GM21515 (cell line): ENCODE results near the gene FBXW8.

Experiments used
- ATAC-seq: cut with Tn5 transposase; IDR thresholded peaks from one replicate; pipeline ENCODE4 v1.9.1; 2021; ENCODE audit not compliant: unreplicated experiment

Gene FBXW8

GRCh38 chr12:116990971-116991966 is 80.5 kb downstream of the FBXW8 start:
- no peak for ATAC-seq

DNA sequence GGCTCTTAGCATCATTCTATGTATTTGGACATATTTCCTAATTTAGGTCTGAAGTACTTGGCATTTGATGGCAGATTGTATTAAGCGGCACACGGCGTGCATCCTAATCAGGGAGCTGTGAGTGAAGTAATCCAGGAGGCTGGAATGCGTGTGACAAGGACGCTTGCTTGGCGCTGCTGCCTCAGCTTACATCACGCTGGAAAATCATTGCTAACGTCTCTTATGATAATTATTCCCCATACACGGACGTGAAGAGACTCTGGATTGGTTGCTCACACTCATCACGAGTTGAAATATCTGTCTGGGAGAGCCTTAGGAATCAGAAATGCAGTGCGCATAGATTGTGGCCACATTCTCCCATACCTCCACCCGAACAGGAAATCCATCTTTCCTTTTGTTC is 85.3 kb downstream of the FBXW8 start:
- no peak for ATAC-seq

DNA sequence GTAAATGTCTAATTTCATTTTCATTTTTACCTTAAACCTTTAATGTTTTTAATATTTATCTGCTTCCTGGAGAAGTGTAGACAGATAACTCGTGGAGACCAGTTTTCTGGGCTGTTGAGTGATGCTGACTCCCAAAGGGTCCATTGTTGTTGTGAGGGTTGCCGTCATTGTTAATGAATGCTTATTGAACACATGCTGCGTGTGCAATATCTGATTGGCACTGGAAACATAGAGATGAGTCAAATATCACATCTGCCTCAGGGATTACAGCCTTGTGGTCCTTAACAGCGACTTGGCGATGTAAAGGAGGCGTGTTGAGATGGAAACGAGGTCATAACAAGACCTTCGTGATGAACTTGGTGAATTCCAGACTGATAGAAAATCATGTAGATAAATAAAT is 85.9 kb downstream of the FBXW8 start:
- no peak for ATAC-seq

DNA sequence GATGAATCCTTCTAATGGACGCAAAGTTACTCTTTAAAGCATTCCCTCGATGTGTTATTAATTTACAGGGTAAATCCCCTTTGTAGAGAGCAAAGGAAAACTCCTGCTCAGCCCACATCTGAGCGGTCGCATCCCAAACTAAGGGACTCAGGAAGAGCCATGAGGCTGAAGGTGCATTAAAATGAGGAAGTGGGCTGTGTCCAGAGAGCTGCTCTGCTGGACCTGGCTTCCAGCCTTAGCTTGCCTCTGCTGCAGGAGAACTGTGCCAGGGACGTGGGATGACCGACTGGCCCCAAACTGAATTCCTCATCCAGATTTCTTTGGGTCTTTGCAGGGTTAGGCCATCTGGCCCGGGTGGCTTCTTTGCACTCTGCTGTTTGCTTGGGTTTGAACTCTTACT is 88.3 kb downstream of the FBXW8 start:
- no peak for ATAC-seq

- no peak for ATAC-seq
Measured at GRCh38 chr12:117000316-117000715, 89.6 kb downstream of the FBXW8 start.

DNA sequence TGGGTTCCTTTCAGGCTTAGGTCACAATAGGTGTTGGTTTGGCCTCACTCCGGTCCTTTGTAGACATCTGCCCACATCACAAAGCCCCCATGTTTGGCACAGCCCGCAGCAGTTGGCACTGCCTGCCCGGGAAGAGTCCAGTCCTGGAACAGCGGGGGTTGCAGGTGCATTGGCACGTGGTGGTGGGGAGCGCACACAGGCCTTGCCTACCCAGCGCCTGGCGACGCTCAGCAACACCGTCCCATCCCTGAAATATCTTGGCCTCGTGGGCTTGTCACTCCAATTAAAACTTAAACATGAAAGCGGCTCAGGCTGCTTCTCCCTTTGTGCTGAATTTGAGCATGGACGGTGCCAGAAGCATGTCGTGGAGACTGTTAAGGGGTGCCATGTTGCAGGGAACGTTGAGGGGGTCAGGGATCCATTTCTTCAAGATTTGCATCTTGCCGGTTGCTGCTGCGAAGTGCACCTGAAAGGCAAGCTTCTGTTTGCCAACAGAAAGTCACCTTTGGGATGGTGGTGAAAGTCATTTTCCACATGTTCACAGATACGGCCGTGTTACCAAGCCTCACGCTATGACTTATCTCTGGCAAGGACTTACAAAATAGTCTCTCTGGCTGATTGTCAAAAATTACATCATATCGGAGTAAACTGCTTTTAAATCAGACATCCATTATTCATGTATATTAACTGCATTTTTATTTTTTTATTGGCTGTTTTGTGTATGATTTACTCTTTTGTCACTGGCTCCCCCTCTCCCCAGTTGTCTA is 91.5 kb downstream of the FBXW8 start:
- ATAC-seq = no peak

DNA sequence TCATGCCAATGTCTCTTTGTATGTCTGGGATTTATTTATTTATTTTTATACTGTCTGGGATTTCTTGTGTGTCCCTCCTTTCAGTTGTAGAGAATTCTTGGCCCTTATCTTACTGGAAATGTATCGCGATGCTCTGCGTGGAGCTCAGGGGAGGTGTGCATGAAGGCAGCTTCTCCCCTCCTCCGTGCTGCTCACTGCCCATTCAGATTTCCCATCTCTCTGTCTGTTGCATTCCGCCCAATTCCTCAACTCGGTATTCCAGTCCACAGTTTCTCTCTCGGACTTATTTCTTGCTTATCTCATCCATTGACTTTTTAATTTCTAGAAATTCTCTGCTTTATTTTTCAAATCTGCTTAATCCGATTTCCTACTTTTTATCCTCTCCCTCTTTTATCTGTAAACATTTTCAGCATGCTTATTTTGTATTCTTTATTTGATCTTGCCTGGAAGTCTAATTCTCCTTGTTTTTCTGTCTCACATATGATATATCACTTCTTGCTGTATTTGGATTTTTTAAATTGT is 93.2 kb downstream of the FBXW8 start:
- ATAC-seq = no peak

DNA sequence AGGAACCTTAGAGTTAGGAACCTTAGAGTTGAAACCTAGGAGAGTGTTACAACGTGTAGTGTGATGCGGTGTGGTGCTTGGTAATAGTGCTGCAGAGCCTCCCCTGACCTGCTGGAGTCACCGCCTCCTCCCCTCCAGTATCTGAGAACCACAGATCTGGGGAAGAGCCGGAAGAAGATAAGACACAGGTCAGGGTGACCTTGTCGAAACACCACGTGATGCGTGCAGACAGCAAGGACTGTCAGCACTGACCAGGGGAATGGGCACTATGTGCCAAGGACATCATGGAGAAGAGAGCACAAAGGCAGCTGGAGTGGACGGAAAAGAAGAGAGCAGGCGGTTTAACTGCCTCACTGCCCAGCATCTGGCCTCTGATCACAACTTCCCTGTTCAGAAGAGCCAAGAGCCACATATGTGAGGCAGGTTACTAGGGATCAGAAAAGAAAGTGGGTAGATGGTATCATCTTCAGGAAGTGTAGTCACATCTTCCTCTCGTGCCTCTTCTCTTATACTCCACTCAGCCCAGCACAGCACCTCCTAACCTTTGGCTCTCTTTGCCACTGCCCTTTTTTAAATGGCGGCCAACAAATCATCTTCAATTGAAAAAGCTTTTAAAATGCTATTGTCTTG is 94.8 kb downstream of the FBXW8 start:
- no peak for ATAC-seq

- no peak for ATAC-seq
Measured at GRCh38 chr12:117006333-117006732, 95.6 kb downstream of the FBXW8 start.

DNA sequence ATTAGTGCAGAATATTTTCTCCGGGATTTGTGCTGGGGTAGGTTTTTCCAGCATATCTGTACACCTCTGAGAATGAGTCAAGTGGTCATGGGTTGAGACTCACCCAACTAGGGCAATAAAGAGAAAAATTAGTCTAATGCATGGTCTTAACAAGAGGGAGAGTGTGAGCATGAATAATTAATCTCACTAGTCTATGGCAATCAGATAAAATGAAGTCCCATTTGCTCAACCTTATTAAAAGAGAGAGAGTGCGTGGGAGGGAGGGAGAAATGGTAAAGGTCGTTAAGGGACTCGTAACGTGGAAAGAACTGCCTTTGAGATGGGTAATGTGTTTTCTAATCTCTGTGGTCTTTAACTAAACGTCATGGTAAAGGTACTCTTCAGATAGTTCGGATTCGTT is 96.8 kb downstream of the FBXW8 start:
- no peak for ATAC-seq

GRCh38 chr12:117009759-117010158 is 99.0 kb downstream of the FBXW8 start:
- no peak for ATAC-seq

GRCh38 chr12:117010693-117011451 is 100.1 kb downstream of the FBXW8 start:
- ATAC-seq = no peak

- ATAC-seq = no peak
Measured at GRCh38 chr12:117011988-117012805, 101.4 kb downstream of the FBXW8 start.

GRCh38 chr12:117013726-117014125 is 103.0 kb downstream of the FBXW8 start:
- no peak for ATAC-seq

- ATAC-seq = no peak
Measured at GRCh38 chr12:117014342-117014887, 103.7 kb downstream of the FBXW8 start.

DNA sequence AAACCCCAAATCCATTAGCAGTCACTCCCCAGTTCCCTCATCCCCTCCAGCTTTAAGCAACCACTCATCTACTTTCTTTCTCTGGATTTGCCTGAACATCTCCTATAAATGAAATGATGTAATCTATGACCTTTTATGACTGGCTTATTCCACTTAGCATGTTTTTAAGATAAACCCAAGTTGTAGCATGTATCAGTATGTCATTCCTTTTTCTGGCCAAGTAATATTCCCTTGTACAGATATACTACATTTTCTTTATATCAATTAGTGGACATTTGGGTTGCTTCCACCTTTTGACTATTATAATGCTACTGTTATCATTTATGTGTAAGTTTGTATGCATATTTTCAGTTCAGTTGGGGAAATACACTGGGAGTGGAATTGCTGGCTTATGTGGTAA is 105.1 kb downstream of the FBXW8 start:
- no peak for ATAC-seq

GRCh38 chr12:117017807-117018206 is 107.1 kb downstream of the FBXW8 start:
- ATAC-seq = no peak

GRCh38 chr12:117018276-117018675 is 107.5 kb downstream of the FBXW8 start:
- no peak for ATAC-seq

DNA sequence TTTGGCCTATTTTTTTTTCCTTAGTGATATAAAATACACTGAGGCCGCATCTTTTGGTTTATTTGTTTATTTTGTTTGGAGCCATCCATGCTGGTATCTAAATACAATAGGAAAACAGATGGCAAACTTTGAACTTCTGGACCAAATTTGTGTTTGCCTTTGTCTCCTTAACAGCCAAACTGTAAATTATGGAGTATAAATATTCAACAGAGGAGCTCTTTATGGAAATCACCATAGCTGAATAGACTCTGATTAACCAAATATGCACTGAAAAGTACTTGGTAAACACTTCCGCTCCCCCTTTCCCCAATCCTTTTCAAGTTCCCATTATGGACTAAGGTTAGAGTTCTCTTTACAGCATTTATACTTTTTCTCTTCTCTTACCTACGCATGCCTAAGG is 107.9 kb downstream of the FBXW8 start:
- no peak for ATAC-seq
